GM12878 (cell line): ENCODE results near the gene LEFTY1. TPM values are rescaled to one million over a fixed set of nuclear protein-coding genes. Genes with fewer than 3 reads are reported as not detected.

Source experiments
- ATAC-seq: fragments of 200-7000 bp; cut with Tn5 transposase; 3 replicates; pipeline ENCODE4 v1.9.1; 2020; ENCODE audit warnings: mild to moderate bottlenecking, moderate library complexity
- BruUV-seq: library from RNA; stranded (reverse); fragments of 400-500 nt; replicated peaks from 2 replicates; lab custom pipeline; 2021; lab: Mats Ljungman, UMichigan
- CTCF ChIA-PET: fragments of 300-600 bp; sonication (Branson Sonifier 250); formaldehyde crosslinking; extraction: SDS; loops from one replicate; lab custom pipeline; 2021; ENCODE audit warnings: inconsistent platforms; lab: Yijun Ruan, JAX
- POLR2A ChIA-PET: fragments of 350-600 bp; formaldehyde crosslinking; extraction: SDS; loops from one replicate; lab custom pipeline; 2021; ENCODE audit warnings: inconsistent platforms; lab: Charles Lee
- RAD21 ChIA-PET: fragments of 300-600 bp; sonication (Branson Sonifier 250); formaldehyde crosslinking; loops from one replicate; lab custom pipeline; 2023; ENCODE audit warnings: antibody characterized with exemption; ENCODE audit not compliant: unreplicated experiment; lab: Charles Lee
- SMC1A ChIA-PET: fragments of 300-600 bp; sonication (Branson Sonifier 250); formaldehyde crosslinking; loops from one replicate; lab custom pipeline; 2023; ENCODE audit not compliant: unreplicated experiment, uncharacterized antibody; lab: Charles Lee
- DNase-seq: peaks from one replicate; pipeline ENCODE4 v3.0.0-alpha.2; 2011; ENCODE audit warnings: low read depth, low spot score
- FAIRE-seq: peaks from 3 replicates; lab custom pipeline; 2011; peaks lifted over from hg19 to GRCh38; lab: Jason Lieb, UNC
- H2AFZ ChIP-seq: 2 replicates; pipeline ENCODE4 v1.6.0; 2011; ENCODE audit warnings: low read depth, low read length, control low read depth; ENCODE audit not compliant: control insufficient read depth
- H3K27ac ChIP-seq: 2 replicates; pipeline ENCODE4 v1.5.1; 2011; ENCODE audit warnings: control low read depth; ENCODE audit not compliant: control insufficient read depth, insufficient read depth
- H3K27me3 ChIP-seq, 2 experiments: replicated peaks in 1 of 2; 2 replicates each; pipeline versions ENCODE4 v1.6.0 to v1.6.1; 2011; ENCODE audit warnings: low read length in 1 of 2; ENCODE audit not compliant: control insufficient read depth in 2 of 2, insufficient read depth in 2 of 2
- H3K36me3 ChIP-seq, 2 experiments: 2 replicates each; pipeline ENCODE4 v1.5.1; 2011; ENCODE audit warnings: low read length in 1 of 2; ENCODE audit not compliant: control insufficient read depth in 2 of 2, insufficient read depth in 2 of 2
- H3K4me1 ChIP-seq: 2 replicates; pipeline ENCODE4 v1.6.1; 2011; ENCODE audit warnings: mild to moderate bottlenecking, low read length, moderate library complexity, mixed read lengths; ENCODE audit not compliant: control insufficient read depth, insufficient read depth
- H3K4me2 ChIP-seq: 2 replicates; pipeline ENCODE4 v1.6.0; 2011; ENCODE audit warnings: control low read depth; ENCODE audit not compliant: control insufficient read depth, insufficient read depth
- H3K4me3 ChIP-seq: fragments of 200-600 bp; sonication (generic); 2 replicates; pipeline ENCODE4 v1.5.1; 2016
- H3K79me2 ChIP-seq: 2 replicates; pipeline ENCODE4 v1.6.0; 2011; ENCODE audit warnings: low read length; ENCODE audit not compliant: control insufficient read depth, insufficient read depth
- H3K9ac ChIP-seq: 2 replicates; pipeline ENCODE4 v1.8.0; 2011; ENCODE audit warnings: low read length, control low read depth, mixed read lengths; ENCODE audit not compliant: control insufficient read depth, insufficient read depth
- H3K9me3 ChIP-seq: replicated peaks from 3 replicates; pipeline ENCODE4 v1.5.1; 2011; ENCODE audit warnings: mild to moderate bottlenecking, low read length; ENCODE audit not compliant: control insufficient read depth, insufficient read depth
- H4K20me1 ChIP-seq: 2 replicates; pipeline ENCODE4 v1.6.0; 2011; ENCODE audit not compliant: control insufficient read depth, insufficient read depth
- CHD2 ChIP-seq: IDR thresholded peaks from 2 replicates; pipeline ENCODE4 v1.6.1; 2011; ENCODE audit warnings: low read depth, low read length, improper control_type of control experiment, borderline replicate concordance
- HCFC1 ChIP-seq: fragments of 150-350 bp; IDR thresholded peaks from 2 replicates; pipeline ENCODE4 v1.6.1; 2014; ENCODE audit warnings: low read length
- HSF1 ChIP-seq: fragments of 150-350 bp; IDR thresholded peaks from 2 replicates; pipeline ENCODE4 v1.6.1; 2014; ENCODE audit warnings: mild to moderate bottlenecking, low read depth, low read length
- NRF1 ChIP-seq: conservative IDR thresholded peaks from 2 replicates; pipeline ENCODE4 v1.6.1; 2011; ENCODE audit warnings: mild to moderate bottlenecking, low read depth, low read length, improper control_type of control experiment
- POLR2AphosphoS5 ChIP-seq: IDR thresholded peaks from 2 replicates; pipeline ENCODE4 v1.6.1; 2011; ENCODE audit warnings: mild to moderate bottlenecking, low read length, inconsistent platforms
- RELA ChIP-seq: fragments of 450-650 bp; IDR thresholded peaks from 2 replicates; pipeline ENCODE4 v1.8.0; 2014; ENCODE audit warnings: borderline replicate concordance; ENCODE audit not compliant: partially characterized antibody
- ZNF207 ChIP-seq: fragments of 450-650 bp; IDR thresholded peaks from 2 replicates; pipeline ENCODE4 v1.6.1; 2014; ENCODE audit warnings: antibody characterized with exemption, mild to moderate bottlenecking, borderline replicate concordance
- WGBS: methylation state at CpG from one replicate; pipeline ENCODE4 v1.1.6; 2016; ENCODE audit warnings: low lambda C conversion rate; ENCODE audit not compliant: insufficient replicate concordance, insufficient coverage; ENCODE audit errors: missing lambda C conversion rate; 5-methylcytosine and 5-hydroxymethylcytosine counted together
- in situ Hi-C: fragments of 300-500 bp; cut with MboI; formaldehyde crosslinking; loops from 9 replicates; pipeline ENCODE4 v1.14.3; 2018; ENCODE audit warnings: mixed read lengths
- intact Hi-C: fragments of 100-400 bp; cut with micrococcal nuclease; formaldehyde crosslinking; loops from one replicate; pipeline ENCODE4 v1.14.2; 2022; ENCODE audit not compliant: unreplicated experiment
- polyA plus RNA-seq, 11 experiments: library from polyadenylated mRNA; depleted of rRNA in 4 of 11; unstranded in 6 of 11; stranded (reverse) in 5 of 11; fragments of >200 nt; fragmentation: Nextera tagmentation in 4 of 11; fragmentation: Illumina TruSeq in 1 of 11; extraction: Ambion mirVana in 4 of 11; extraction: Trizol in 1 of 11; gene quantifications; 1 replicate in 1 of 11; 2 replicates in 10 of 11; pipeline versions ENCODE4 v1.2.1 to v1.2.3, GENCODE V29; 2011 to 2016; ENCODE audit warnings: inconsistent platforms in 2 of 11, missing spikeins in 2 of 11, low read depth in 1 of 11
- total RNA-seq, 4 experiments: library from RNA; depleted of rRNA in 3 of 4; stranded (reverse); fragments of >200 nt in 3 of 4; fragmentation: Illumina TruSeq in 1 of 4; extraction: Trizol in 1 of 4; gene quantifications; 2 replicates each; pipeline versions ENCODE4 v1.2.1 to v1.2.3, GENCODE V29; 2013 to 2021
- TF ChIP-seq, protein P1 (sequence below): fragments of 450-650 bp; IDR thresholded peaks from 2 replicates; pipeline ENCODE4 v1.6.1; 2017; ENCODE audit warnings: mild to moderate bottlenecking

Gene LEFTY1
- total and polyA plus RNA-seq, 10 of the 15 experiments (the other 5 are each of a cell fraction or from before 2014, with no cell fraction given), result 0.06 TPM; not detected in 8

GRCh38 chr1:225860876-225861441, 28.0 kb downstream of the LEFTY1 start:
- no peak overlapping the region for H2AFZ ChIP-seq
- H4K20me1 ChIP-seq, result no peaks in the 10 kb centered on the region
- H3K4me3 ChIP-seq, result no peak overlapping the region
- DNase-seq, result no peak
- intact Hi-C loops (no loop called here), in situ Hi-C loops (no loop called here)
- ChIA-PET SMC1A (no interaction called here), RAD21 (no interaction called here), POLR2A (no interaction called here), CTCF (no interaction called here)
- peaks cover 14 to 15% of the 10 kb centered on the region in 2 experiments for H3K36me3 ChIP-seq
- no peaks in the 10 kb centered on the region for H3K9me3 ChIP-seq
- no TSS peak for BruUV-seq
- no peak for TF ChIP-seq RELA
- TF ChIP-seq POLR2AphosphoS5, result 0 out of 2 replicates have a peak, but pooled peaks have one; percentile 16
- no peak for TF ChIP-seq ZNF207
- TF ChIP-seq HCFC1, result no peak
- TF ChIP-seq, protein P1, sequence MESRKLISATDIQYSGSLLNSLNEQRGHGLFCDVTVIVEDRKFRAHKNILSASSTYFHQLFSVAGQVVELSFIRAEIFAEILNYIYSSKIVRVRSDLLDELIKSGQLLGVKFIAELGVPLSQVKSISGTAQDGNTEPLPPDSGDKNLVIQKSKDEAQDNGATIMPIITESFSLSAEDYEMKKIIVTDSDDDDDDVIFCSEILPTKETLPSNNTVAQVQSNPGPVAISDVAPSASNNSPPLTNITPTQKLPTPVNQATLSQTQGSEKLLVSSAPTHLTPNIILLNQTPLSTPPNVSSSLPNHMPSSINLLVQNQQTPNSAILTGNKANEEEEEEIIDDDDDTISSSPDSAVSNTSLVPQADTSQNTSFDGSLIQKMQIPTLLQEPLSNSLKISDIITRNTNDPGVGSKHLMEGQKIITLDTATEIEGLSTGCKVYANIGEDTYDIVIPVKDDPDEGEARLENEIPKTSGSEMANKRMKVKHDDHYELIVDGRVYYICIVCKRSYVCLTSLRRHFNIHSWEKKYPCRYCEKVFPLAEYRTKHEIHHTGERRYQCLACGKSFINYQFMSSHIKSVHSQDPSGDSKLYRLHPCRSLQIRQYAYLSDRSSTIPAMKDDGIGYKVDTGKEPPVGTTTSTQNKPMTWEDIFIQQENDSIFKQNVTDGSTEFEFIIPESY, result no peak
- TF ChIP-seq HSF1, result no peak
- TF ChIP-seq CHD2, result no peak
- TF ChIP-seq NRF1, result no peak
- H3K4me1 ChIP-seq, result peaks cover 2% of the 10 kb centered on the region
- H3K27me3 ChIP-seq, result no peaks in the 10 kb centered on the region
- H3K4me2 ChIP-seq, result no peak overlapping the region
- no peak overlapping the region for H3K9ac ChIP-seq
- 88% methylated on average over 7 of the region's 7 CpGs for WGBS
- no peak for FAIRE-seq
- H3K27ac ChIP-seq, result no peak overlapping the region
- no peaks in the 10 kb centered on the region for H3K79me2 ChIP-seq
- no peak for ATAC-seq
